ENCODE data around the gene ASCC3.
A peak's percentile ranks its signal among the peaks of the same experiment; 100 is the strongest.

Gene ASCC3

GRCh38 chr6:100685747-100686146 is 195.4 kb downstream of the ASCC3 start:
- peak; percentile 33 for DNase-seq (ENCODE audit: low read depth)
- no peak for TF ChIP-seq CTCF (conservative IDR thresholded peaks at IDR 0.05; ENCODE audit: low read depth, low read length)

GRCh38 chr6:100680163-100680562 is 201.0 kb downstream of the ASCC3 start:
- no peak for DNase-seq (ENCODE audit: low read depth)
- H3K4me3 ChIP-seq (ENCODE audit: low read depth, low read length) = no peak overlapping the region
- no peak for TF ChIP-seq CTCF (conservative IDR thresholded peaks at IDR 0.05; ENCODE audit: low read depth, low read length)

More at GRCh38 chr6:100685747-100686146, 195.4 kb downstream of the ASCC3 start:
- H3K4me3 ChIP-seq (ENCODE audit: low read depth, low read length) = no peak overlapping the region

GRCh38 chr6:100678027-100678426 is 203.1 kb downstream of the ASCC3 start:
- peak; percentile 40 for TF ChIP-seq CTCF (conservative IDR thresholded peaks at IDR 0.05; ENCODE audit: low read depth, low read length)
- no peak overlapping the region for H3K4me3 ChIP-seq (ENCODE audit: low read depth, low read length)
- peak; percentile 62 for DNase-seq (ENCODE audit: low read depth)

- no peak for DNase-seq (ENCODE audit: low read depth)
- H3K4me3 ChIP-seq (ENCODE audit: low read depth, low read length) = no peak overlapping the region
- TF ChIP-seq CTCF (conservative IDR thresholded peaks at IDR 0.05; ENCODE audit: low read depth, low read length) = no peak
These were observed 203.9 kb downstream of the ASCC3 start for GRCh38 chr6:100677240-100677639.

GRCh38 chr6:100673641-100674040 is 207.5 kb downstream of the ASCC3 start:
- no peak for DNase-seq (ENCODE audit: low read depth)
- TF ChIP-seq CTCF (conservative IDR thresholded peaks at IDR 0.05; ENCODE audit: low read depth, low read length) = no peak
- H3K4me3 ChIP-seq (ENCODE audit: low read depth, low read length) = no peak overlapping the region

- no peak for TF ChIP-seq CTCF (conservative IDR thresholded peaks at IDR 0.05; ENCODE audit: low read depth, low read length)
- H3K4me3 ChIP-seq (ENCODE audit: low read depth, low read length) = no peak overlapping the region
- DNase-seq (ENCODE audit: low read depth) = no peak
These were observed 209.4 kb downstream of the ASCC3 start for GRCh38 chr6:100671740-100672139.

- no peak overlapping the region for H3K4me3 ChIP-seq (ENCODE audit: low read depth, low read length)
- TF ChIP-seq CTCF (conservative IDR thresholded peaks at IDR 0.05; ENCODE audit: low read depth, low read length) = no peak
- no peak for DNase-seq (ENCODE audit: low read depth)
These were observed 211.1 kb downstream of the ASCC3 start for GRCh38 chr6:100670056-100670455.
